ENCODE measurements around the gene MESP1.

GRCh38 chr15:89768071-89768500, 17.0 kb upstream of the MESP1 start:
- no peak for TF ChIP-seq CTCF (optimal IDR thresholded peaks at IDR 0.05 in 1 of 3, IDR thresholded peaks at IDR 0.05 in 1 of 3, conservative IDR thresholded peaks at IDR 0.05 in 1 of 3; ENCODE audit: extremely low read depth in 1 of 3, insufficient read depth in 2 of 3, low read length in 3 of 3)
- no peak for TF ChIP-seq EZH2 (IDR thresholded peaks at IDR 0.05; ENCODE audit: low read length)
